ENCODE data around the gene ELAVL4.
A peak's percentile ranks its signal among the peaks of the same experiment; 100 is the strongest.

ELAVL4 gene

GRCh38 chr1:50105433-50105832, 3.3 kb upstream of the ELAVL4 start:
- no peaks in the 10 kb centered on the region for H3K36me3 Mint-ChIP-seq
- ATAC-seq (replicated peaks) (peak in 1 of 2 donors; percentile 42), DNase-seq (no peak)
- H3K9me3 Mint-ChIP-seq, result no peaks in the 10 kb centered on the region
- no peak overlapping the region for H3K27ac Mint-ChIP-seq
- H3K4me1 Mint-ChIP-seq, result peaks cover 10 to 14% of the 10 kb centered on the region in 2 donors
- peaks cover 20 to 45% of the 10 kb centered on the region in 2 donors for H3K27me3 Mint-ChIP-seq
- H3K4me3 Mint-ChIP-seq, result no peak overlapping the region

DNA sequence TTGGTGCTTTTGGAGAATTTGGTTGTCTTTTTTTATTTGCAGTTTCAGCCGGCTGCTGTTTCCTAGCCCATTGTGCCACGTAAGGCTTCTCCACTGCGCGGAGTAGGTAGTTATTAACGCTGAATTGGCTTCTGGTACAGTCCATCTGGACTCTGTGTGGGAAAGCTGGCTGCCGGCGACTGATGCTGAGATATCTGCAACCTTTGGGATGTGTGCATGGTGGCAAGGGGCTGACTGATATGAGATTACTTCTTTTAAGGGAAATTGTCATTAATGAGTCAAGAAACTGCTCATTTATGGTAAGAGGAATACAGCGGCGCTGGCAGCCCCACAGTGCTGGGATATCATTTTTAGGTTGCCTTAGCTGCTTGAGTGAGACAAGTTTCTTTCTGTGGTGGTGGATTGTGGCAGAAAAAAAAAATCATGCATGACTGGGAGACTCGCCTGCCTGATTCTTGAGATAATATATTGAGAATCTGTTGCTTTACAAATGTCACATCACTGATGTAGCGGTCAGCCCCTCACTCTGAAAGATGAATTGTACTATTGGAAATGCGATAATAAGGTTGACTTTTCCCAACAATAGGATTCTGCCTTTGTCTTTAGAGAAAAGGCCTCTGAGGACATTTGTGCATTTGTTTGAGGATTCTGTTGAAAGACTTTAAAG, 2.5 kb upstream of the ELAVL4 start:
- H3K36me3 Mint-ChIP-seq, result no peaks in the 10 kb centered on the region
- no peaks in the 10 kb centered on the region for H3K9me3 Mint-ChIP-seq
- H3K4me3 Mint-ChIP-seq, result no peak overlapping the region
- H3K27ac Mint-ChIP-seq, result no peak overlapping the region
- no peak for ATAC-seq (replicated peaks)
- H3K27me3 Mint-ChIP-seq, result peaks cover 27 to 46% of the 10 kb centered on the region in 2 donors
- H3K4me1 Mint-ChIP-seq, result peaks cover 12 to 22% of the 10 kb centered on the region in 2 donors
- no peak for DNase-seq

DNA sequence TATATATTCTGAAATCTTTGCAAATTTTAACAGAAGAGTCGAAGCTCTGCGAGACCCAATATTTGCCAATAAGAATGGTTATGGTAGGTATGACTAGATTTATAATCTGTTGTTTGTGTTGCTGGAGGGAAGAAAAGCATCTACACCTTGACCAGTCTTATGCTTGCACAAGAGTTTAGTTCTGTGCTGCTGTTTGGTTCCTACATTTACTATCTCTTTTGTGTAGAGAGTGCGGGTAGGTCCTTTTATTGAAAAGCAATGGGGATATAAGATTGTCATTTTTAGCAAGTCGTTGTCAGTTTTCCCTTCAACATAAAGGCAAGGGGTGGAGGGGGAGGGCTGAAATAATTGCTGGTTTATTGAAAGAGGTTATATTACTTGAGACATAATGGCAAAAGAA, 396 bp downstream of the ELAVL4 start:
- ATAC-seq (replicated peaks) (no peak), DNase-seq (no peak)
- Mint-ChIP-seq H3K27me3 (peaks cover 34 to 60% of the 10 kb centered on the region in 2 donors), H3K9me3 (no peaks in the 10 kb centered on the region), H3K27ac (no peak overlapping the region), H3K4me1 (peaks cover 12 to 23% of the 10 kb centered on the region in 2 donors), H3K36me3 (no peaks in the 10 kb centered on the region), H3K4me3 (peak overlapping the region in 1 of 2 donors; percentile 72)

DNA sequence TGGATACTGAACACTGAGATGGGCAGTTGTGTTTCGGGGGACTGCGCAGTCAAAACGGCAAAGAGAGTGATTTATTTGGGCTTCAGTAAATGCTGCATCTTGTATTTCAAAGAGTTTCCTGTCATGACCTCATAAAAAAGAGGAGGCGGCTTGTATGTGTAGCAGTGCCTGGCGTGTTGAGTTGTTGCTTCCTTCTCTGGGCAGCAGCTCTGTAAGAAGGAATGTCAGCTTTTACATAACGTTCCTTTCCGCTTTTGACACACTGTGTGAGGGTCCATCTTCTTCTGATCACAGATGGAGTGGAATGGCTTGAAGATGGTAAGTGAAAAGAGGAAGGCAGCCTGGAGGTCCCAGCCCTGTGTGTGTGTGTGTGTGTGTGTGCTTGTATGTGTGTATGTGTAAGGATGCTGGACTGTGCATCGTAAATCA, 941 bp downstream of the ELAVL4 start:
- ATAC-seq (replicated peaks) (peak; percentile 69 to 77), DNase-seq (no peak)
- no peaks in the 10 kb centered on the region for H3K36me3 Mint-ChIP-seq
- peak overlapping the region; percentile 28 for H3K27ac Mint-ChIP-seq
- peaks cover 12 to 23% of the 10 kb centered on the region in 2 donors for H3K4me1 Mint-ChIP-seq
- peak overlapping the region; percentile 72 to 75 for H3K4me3 Mint-ChIP-seq
- no peaks in the 10 kb centered on the region for H3K9me3 Mint-ChIP-seq
- H3K27me3 Mint-ChIP-seq, result peaks cover 36 to 64% of the 10 kb centered on the region in 2 donors

DNA sequence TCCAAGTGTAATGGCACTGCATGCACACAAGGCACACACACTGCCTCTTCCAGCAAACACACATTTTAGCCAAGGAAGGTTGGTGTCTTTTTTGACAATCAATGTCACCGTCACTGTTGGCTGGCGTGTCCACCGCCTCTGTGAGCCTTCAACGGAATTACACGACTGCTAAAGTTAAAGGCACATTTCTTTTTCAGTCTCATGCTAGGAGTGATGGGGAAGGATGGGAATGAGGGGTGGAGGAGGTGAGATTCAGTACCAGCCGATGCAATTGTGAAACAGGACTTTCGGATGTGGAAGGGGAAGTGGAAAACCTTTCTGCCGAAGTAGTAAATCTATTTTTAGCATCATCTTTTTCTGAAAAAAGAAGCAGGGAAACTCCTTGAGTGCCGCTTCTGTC, 1.4 kb downstream of the ELAVL4 start:
- peaks cover 36 to 64% of the 10 kb centered on the region in 2 donors for H3K27me3 Mint-ChIP-seq
- H3K36me3 Mint-ChIP-seq, result no peaks in the 10 kb centered on the region
- peak; percentile 42 to 51 for ATAC-seq (replicated peaks)

DNA sequence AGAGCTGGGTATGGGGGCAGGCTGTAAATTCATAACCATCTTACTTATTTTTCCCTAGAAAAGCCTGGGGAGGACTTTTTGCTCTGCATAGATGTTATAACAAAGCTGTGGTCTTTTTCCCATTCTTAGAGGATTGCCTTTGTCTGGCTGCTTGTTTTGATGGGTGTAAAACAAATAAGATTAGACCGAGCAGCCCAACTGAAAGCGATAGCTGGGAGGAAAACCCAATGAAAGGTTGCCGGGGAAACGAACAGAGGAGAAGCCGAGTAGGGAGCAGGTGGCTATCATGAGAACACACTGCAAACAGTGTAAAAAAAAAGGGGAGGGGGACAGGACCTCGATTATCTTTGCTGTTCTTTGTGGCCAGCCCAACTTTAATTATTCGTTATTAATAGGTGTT, 1.9 kb downstream of the ELAVL4 start:
- Mint-ChIP-seq H3K4me1 (peaks cover 12 to 23% of the 10 kb centered on the region in 2 donors), H3K4me3 (peak overlapping the region; percentile 72 to 75)

More for the DNA sequence above, 1.4 kb downstream of the ELAVL4 start:
- Mint-ChIP-seq H3K9me3 (no peaks in the 10 kb centered on the region), H3K4me3 (peak overlapping the region; percentile 72 to 75), H3K4me1 (peaks cover 12 to 23% of the 10 kb centered on the region in 2 donors), H3K27ac (peak overlapping the region; percentile 60)
- no peak for DNase-seq

GRCh38 chr1:50111503-50111902, 2.8 kb downstream of the ELAVL4 start:
- Mint-ChIP-seq H3K27me3 (peaks cover 30 to 51% of the 10 kb centered on the region in 2 donors), H3K4me1 (peaks cover 12 to 23% of the 10 kb centered on the region in 2 donors), H3K27ac (no peak overlapping the region), H3K36me3 (no peaks in the 10 kb centered on the region), H3K9me3 (no peaks in the 10 kb centered on the region), H3K4me3 (no peak overlapping the region)
- ATAC-seq (replicated peaks) (no peak), DNase-seq (no peak)

More for the DNA sequence above, 1.9 kb downstream of the ELAVL4 start:
- Mint-ChIP-seq H3K36me3 (no peaks in the 10 kb centered on the region), H3K27me3 (peaks cover 36 to 60% of the 10 kb centered on the region in 2 donors), H3K9me3 (no peaks in the 10 kb centered on the region), H3K27ac (peak overlapping the region; percentile 60)
- ATAC-seq (replicated peaks), result peak; percentile 31 to 36
- no peak for DNase-seq

GRCh38 chr1:50112193-50112592, 3.5 kb downstream of the ELAVL4 start:
- DNase-seq (no peak), ATAC-seq (replicated peaks) (no peak)
- Mint-ChIP-seq H3K9me3 (no peaks in the 10 kb centered on the region), H3K36me3 (no peaks in the 10 kb centered on the region), H3K4me1 (peaks cover 12 to 23% of the 10 kb centered on the region in 2 donors), H3K4me3 (no peak overlapping the region), H3K27ac (no peak overlapping the region), H3K27me3 (peaks cover 29 to 50% of the 10 kb centered on the region in 2 donors)

- DNase-seq, result no peak
- no peak for ATAC-seq (replicated peaks)
- no peaks in the 10 kb centered on the region for H3K9me3 Mint-ChIP-seq
- H3K4me1 Mint-ChIP-seq, result no peaks in the 10 kb centered on the region
- H3K27me3 Mint-ChIP-seq, result peaks cover 6 to 7% of the 10 kb centered on the region in 2 donors
- no peak overlapping the region for H3K4me3 Mint-ChIP-seq
- H3K27ac Mint-ChIP-seq, result no peak overlapping the region
- no peaks in the 10 kb centered on the region for H3K36me3 Mint-ChIP-seq
Observed at GRCh38 chr1:50123071-50123470, 14.4 kb downstream of the ELAVL4 start.

DNA sequence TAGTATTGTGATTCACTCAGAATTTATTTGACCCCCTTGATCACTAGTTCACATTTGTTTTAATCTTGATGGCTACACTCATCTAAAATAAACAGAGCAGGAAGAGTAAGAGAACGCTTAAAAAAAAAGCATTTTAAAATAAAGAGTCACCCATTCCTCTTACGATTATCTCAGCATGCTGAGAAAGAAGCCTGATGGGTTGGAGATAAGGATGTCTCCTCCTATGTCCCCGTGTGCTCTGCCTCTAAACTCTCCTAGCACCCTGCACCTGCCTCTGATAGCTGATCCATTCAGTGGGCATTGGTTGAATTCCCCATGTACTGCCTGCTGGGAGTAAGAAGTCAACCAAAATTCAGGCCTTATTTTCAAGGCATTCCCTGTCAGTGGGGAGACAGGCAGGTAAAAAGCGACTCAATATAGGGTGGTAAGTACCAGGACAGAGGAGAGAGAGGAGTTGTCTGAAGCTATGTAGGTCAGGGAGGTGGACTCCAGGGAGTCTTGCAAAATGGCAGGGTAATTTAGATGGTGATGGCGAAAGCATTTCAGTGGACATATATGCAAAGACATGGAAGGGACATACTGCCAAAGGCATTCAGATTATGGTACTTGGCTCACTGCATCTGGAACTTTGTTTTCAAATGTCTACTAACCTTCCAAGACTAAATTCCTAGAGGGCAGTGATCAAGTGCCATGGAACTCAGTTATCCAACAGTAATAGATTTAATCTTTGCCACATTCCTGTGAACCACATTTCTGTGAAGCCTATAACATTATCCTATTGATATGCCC, 18.4 kb downstream of the ELAVL4 start:
- no peak overlapping the region for H3K4me3 Mint-ChIP-seq
- DNase-seq (no peak), ATAC-seq (replicated peaks) (no peak)
- no peaks in the 10 kb centered on the region for H3K9me3 Mint-ChIP-seq
- H3K27me3 Mint-ChIP-seq, result peaks cover 0 to 6% of the 10 kb centered on the region in 2 donors
- no peak overlapping the region for H3K27ac Mint-ChIP-seq
- no peaks in the 10 kb centered on the region for H3K36me3 Mint-ChIP-seq
- H3K4me1 Mint-ChIP-seq, result no peaks in the 10 kb centered on the region

DNA sequence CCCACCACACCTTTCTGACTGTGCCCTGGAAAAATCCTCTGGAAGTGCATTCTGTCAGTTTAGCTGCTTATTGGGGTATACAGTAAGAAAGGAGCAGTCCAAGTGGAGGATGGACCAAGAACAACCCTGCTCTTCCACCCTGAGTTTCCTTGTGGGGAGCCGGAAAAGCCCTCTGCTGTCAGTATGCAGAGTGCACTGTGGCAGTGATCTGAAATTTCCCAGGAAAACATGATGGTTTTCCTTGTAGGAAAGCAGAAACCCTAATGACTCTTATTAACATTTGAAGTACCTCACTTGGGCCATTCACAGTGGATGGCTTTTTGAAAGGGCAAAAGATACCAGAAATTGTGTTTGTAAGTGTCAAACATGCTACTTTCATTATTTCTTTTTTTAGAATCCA, 20.5 kb downstream of the ELAVL4 start:
- no peak overlapping the region for H3K27ac Mint-ChIP-seq
- H3K27me3 Mint-ChIP-seq, result peaks cover 0 to 6% of the 10 kb centered on the region in 2 donors
- no peak overlapping the region for H3K4me3 Mint-ChIP-seq
- DNase-seq, result no peak
- H3K9me3 Mint-ChIP-seq, result no peaks in the 10 kb centered on the region
- H3K36me3 Mint-ChIP-seq, result no peaks in the 10 kb centered on the region
- ATAC-seq (replicated peaks), result no peak
- no peaks in the 10 kb centered on the region for H3K4me1 Mint-ChIP-seq

DNA sequence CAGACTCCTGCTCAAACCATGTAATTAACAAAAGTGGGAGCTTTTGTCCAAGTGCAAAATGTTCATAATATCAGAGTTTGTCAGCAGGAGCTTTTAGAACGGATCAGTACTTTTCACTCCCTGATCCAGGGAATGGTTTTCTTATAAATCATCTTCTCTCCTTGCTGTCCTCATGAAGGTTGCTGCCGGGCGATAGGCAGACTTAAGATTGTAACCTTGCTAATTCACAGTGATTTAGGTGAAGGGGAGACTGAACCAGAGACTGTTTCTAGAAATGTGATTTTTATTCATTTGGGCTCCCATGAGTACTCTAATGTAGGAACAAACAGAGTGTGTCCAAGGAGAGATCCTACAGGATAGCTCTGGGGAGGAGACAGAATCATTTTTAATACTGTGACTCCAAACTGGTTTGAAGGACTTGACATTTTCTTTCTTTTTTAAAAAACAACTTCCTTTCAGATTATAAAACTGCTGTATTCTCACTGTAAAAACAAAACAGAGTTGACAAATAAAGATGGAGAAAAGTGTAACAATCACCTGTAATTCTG, 23.7 kb downstream of the ELAVL4 start:
- Mint-ChIP-seq H3K4me3 (no peak overlapping the region), H3K9me3 (no peaks in the 10 kb centered on the region), H3K27ac (no peak overlapping the region), H3K36me3 (no peaks in the 10 kb centered on the region), H3K4me1 (no peaks in the 10 kb centered on the region), H3K27me3 (peaks cover 4 to 6% of the 10 kb centered on the region in 2 donors)
- no peak for DNase-seq
- ATAC-seq (replicated peaks), result no peak

GRCh38 chr1:50135716-50136115, 27.0 kb downstream of the ELAVL4 start:
- no peak for DNase-seq
- ATAC-seq (replicated peaks), result no peak
- H3K27ac Mint-ChIP-seq, result no peak overlapping the region
- H3K4me1 Mint-ChIP-seq, result no peaks in the 10 kb centered on the region
- no peaks in the 10 kb centered on the region for H3K9me3 Mint-ChIP-seq
- H3K4me3 Mint-ChIP-seq, result no peak overlapping the region
- H3K27me3 Mint-ChIP-seq, result peaks cover 0 to 8% of the 10 kb centered on the region in 2 donors
- H3K36me3 Mint-ChIP-seq, result no peaks in the 10 kb centered on the region

- H3K4me1 Mint-ChIP-seq, result no peaks in the 10 kb centered on the region
- no peak for ATAC-seq (replicated peaks)
- H3K27ac Mint-ChIP-seq, result no peak overlapping the region
- no peak overlapping the region for H3K4me3 Mint-ChIP-seq
- DNase-seq, result no peak
- no peaks in the 10 kb centered on the region for H3K9me3 Mint-ChIP-seq
- peaks cover 0 to 11% of the 10 kb centered on the region in 2 donors for H3K27me3 Mint-ChIP-seq
- no peaks in the 10 kb centered on the region for H3K36me3 Mint-ChIP-seq
Observed at GRCh38 chr1:50139339-50140181, 30.8 kb downstream of the ELAVL4 start.
